Caco-2 (cell line): ENCODE results near the gene SCGB3A1. TPM values are rescaled to one million over a fixed set of nuclear protein-coding genes. Genes with fewer than 3 reads are reported as not detected.

ENCODE experiments used
- BruUV-seq: library from RNA; stranded (reverse); fragments of 400-500 nt; replicated peaks from 2 replicates; lab custom pipeline; 2021; lab: Mats Ljungman, UMichigan
- CTCF ChIA-PET: fragments of 300-600 bp; sonication (Branson Sonifier 250); formaldehyde crosslinking; loops from one replicate; lab custom pipeline; 2022; ENCODE audit warnings: antibody characterized with exemption; lab: Charles Lee
- POLR2A ChIA-PET: fragments of 300-600 bp; sonication (Branson Sonifier 250); formaldehyde crosslinking; loops from one replicate; lab custom pipeline; 2022; ENCODE audit warnings: antibody characterized with exemption; lab: Charles Lee
- DNase-seq, 2 experiments: peaks; one replicate each; pipeline versions ENCODE4 v3.0.0 to v3.0.0-alpha.2; 2020 to 2022
- H3K27me3 ChIP-seq: replicated peaks from 2 replicates; pipeline ENCODE4 v1.6.0; 2011; ENCODE audit warnings: low read length; ENCODE audit not compliant: control insufficient read depth, insufficient read depth
- H3K36me3 ChIP-seq: 2 replicates; pipeline ENCODE4 v1.5.1; 2011; ENCODE audit warnings: low read length; ENCODE audit not compliant: control insufficient read depth, insufficient read depth
- H3K4me1 ChIP-seq: fragments of 250-450 bp; sonication (Bioruptor Pico); 2 replicates; pipeline ENCODE4 v1.5.1; 2020; ENCODE audit warnings: mild to moderate bottlenecking
- H3K4me3 ChIP-seq: 2 replicates; pipeline ENCODE4 v1.5.1; 2011; ENCODE audit warnings: low read depth, mild to moderate bottlenecking, control low read depth, low read length
- H3K9me3 ChIP-seq: fragments of 250-450 bp; sonication (Bioruptor Pico); 2 replicates; pipeline ENCODE4 v1.5.1; 2020; ENCODE audit warnings: mild to moderate bottlenecking, moderate library complexity
- H3K27ac Mint-ChIP-seq: one replicate; pipeline ENCODE4 v1.8.0; 2022; ENCODE audit warnings: mixed read lengths; ENCODE audit not compliant: unreplicated experiment
- H3K27me3 Mint-ChIP-seq: one replicate; pipeline ENCODE4 v1.8.0; 2022; ENCODE audit warnings: mixed read lengths; ENCODE audit not compliant: insufficient read depth, unreplicated experiment
- H3K36me3 Mint-ChIP-seq: one replicate; pipeline ENCODE4 v1.8.0; 2022; ENCODE audit warnings: mild to moderate bottlenecking, mixed read lengths; ENCODE audit not compliant: insufficient read depth, unreplicated experiment
- H3K4me1 Mint-ChIP-seq: one replicate; pipeline ENCODE4 v1.8.0; 2022; ENCODE audit warnings: low read depth, mixed read lengths; ENCODE audit not compliant: unreplicated experiment
- H3K4me3 Mint-ChIP-seq: one replicate; pipeline ENCODE4 v1.8.0; 2022; ENCODE audit warnings: mild to moderate bottlenecking, moderate library complexity, mixed read lengths; ENCODE audit not compliant: unreplicated experiment
- H3K9me3 Mint-ChIP-seq: one replicate; pipeline ENCODE4 v1.8.0; 2022; ENCODE audit warnings: mixed read lengths; ENCODE audit not compliant: unreplicated experiment
- intact Hi-C: fragments of 100-400 bp; cut with micrococcal nuclease; formaldehyde crosslinking; loops from one replicate; pipeline ENCODE4 v1.10.0; 2022; ENCODE audit not compliant: unreplicated experiment
- total RNA-seq: library from RNA; stranded (reverse); gene quantifications from 2 replicates; pipeline ENCODE4 v1.2.3, GENCODE V29; 2022
- TF ChIP-seq, protein P1 (sequence below), 2 experiments: fragments of 200-600 bp in 1 of 2; IDR thresholded peaks; 1 replicate in 1 of 2; 2 replicates in 1 of 2; pipeline versions ENCODE4 v1.5.1 to v1.8.0; 2011 to 2022; ENCODE audit warnings: antibody characterized with exemption in 1 of 2, control low read depth in 1 of 2, inconsistent platforms in 1 of 2, low read depth in 1 of 2, low read length in 1 of 2, mild to moderate bottlenecking in 1 of 2, moderate library complexity in 1 of 2; ENCODE audit not compliant: insufficient read depth in 1 of 2, severe bottlenecking in 1 of 2, unreplicated experiment in 1 of 2

The SCGB3A1 gene
- total RNA-seq, 1 experiment from 2014 or later = not detected

DNA sequence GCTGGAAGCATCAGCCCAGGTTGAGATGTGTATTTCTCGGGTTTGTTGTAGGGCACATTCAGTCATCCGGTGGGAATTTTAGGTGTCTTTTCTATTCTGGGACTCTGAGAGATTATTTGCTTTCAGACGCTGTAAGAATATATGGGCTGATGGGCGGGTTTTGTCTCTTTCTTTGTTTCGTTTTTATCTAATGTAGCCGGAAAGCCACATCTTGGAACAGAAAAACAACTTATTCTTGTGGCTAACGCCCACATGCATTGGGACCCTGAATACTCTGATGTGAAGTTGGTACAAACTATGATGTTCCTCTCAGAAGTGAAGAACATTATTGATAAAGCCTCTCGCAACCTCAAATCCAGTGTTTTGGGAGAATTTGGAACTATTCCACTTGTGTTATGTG lies 22.4 kb downstream of the SCGB3A1 start:
- Mint-ChIP-seq H3K9me3 (no peaks in the 10 kb centered on the region), H3K27me3 (no peaks in the 10 kb centered on the region), H3K36me3 (peaks cover 65% of the 10 kb centered on the region), H3K4me1 (no peaks in the 10 kb centered on the region), H3K27ac (no peak overlapping the region), H3K4me3 (no peak overlapping the region)
- no TSS peak for BruUV-seq
- no peak for DNase-seq
- Histone ChIP-seq H3K27me3 (no peaks in the 10 kb centered on the region), H3K4me3 (no peak overlapping the region), H3K9me3 (no peaks in the 10 kb centered on the region), H3K4me1 (no peaks in the 10 kb centered on the region), H3K36me3 (peaks cover 3% of the 10 kb centered on the region)
- intact Hi-C loops = no loop called here
- ChIA-PET POLR2A (no interaction called here), CTCF (no interaction called here)
- TF ChIP-seq, protein P1, sequence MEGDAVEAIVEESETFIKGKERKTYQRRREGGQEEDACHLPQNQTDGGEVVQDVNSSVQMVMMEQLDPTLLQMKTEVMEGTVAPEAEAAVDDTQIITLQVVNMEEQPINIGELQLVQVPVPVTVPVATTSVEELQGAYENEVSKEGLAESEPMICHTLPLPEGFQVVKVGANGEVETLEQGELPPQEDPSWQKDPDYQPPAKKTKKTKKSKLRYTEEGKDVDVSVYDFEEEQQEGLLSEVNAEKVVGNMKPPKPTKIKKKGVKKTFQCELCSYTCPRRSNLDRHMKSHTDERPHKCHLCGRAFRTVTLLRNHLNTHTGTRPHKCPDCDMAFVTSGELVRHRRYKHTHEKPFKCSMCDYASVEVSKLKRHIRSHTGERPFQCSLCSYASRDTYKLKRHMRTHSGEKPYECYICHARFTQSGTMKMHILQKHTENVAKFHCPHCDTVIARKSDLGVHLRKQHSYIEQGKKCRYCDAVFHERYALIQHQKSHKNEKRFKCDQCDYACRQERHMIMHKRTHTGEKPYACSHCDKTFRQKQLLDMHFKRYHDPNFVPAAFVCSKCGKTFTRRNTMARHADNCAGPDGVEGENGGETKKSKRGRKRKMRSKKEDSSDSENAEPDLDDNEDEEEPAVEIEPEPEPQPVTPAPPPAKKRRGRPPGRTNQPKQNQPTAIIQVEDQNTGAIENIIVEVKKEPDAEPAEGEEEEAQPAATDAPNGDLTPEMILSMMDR (IDR thresholded peaks at IDR 0.05; ENCODE audit: insufficient read depth in 1 of 2, low read depth in 1 of 2, low read length in 1 of 2, severe bottlenecking in 1 of 2, unreplicated experiment in 1 of 2) = no peak

DNA sequence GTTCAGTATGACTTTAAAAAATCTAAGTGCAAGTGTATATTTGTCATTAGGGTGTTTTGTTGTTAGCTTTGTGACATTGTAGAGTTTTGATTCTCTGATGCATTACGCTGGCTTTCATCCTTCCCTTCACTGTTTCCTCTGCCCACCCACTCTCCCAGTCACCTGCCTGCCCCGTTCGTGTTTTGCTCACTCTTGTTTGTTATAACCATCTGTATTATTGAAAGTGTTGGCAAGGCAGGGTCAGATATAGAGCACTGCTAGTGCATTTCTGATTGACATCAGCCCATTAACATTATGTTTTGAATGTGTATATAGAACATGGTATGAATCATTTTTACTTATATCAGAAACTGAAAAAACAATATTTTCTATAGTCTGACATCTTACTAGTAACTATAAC lies 27.3 kb downstream of the SCGB3A1 start:
- H3K27ac Mint-ChIP-seq = no peak overlapping the region
- Histone ChIP-seq H3K9me3 (no peaks in the 10 kb centered on the region), H3K27me3 (no peaks in the 10 kb centered on the region), H3K36me3 (no peaks in the 10 kb centered on the region; the same call in none of the 2 replicates), H3K4me3 (no peak overlapping the region), H3K4me1 (no peaks in the 10 kb centered on the region)
- no peaks in the 10 kb centered on the region for H3K9me3 Mint-ChIP-seq
- H3K4me3 Mint-ChIP-seq = no peak overlapping the region
- no peaks in the 10 kb centered on the region for H3K27me3 Mint-ChIP-seq
- BruUV-seq = no TSS peak
- DNase-seq = no peak
- intact Hi-C loops = no loop called here
- H3K4me1 Mint-ChIP-seq = no peaks in the 10 kb centered on the region
- TF ChIP-seq, protein P1 (IDR thresholded peaks at IDR 0.05; ENCODE audit: insufficient read depth in 1 of 2, low read depth in 1 of 2, low read length in 1 of 2, severe bottlenecking in 1 of 2, unreplicated experiment in 1 of 2) = no peak
- H3K36me3 Mint-ChIP-seq = peaks cover 77% of the 10 kb centered on the region
- CTCF ChIA-PET = no interaction called here
- POLR2A ChIA-PET = no interaction called here

DNA sequence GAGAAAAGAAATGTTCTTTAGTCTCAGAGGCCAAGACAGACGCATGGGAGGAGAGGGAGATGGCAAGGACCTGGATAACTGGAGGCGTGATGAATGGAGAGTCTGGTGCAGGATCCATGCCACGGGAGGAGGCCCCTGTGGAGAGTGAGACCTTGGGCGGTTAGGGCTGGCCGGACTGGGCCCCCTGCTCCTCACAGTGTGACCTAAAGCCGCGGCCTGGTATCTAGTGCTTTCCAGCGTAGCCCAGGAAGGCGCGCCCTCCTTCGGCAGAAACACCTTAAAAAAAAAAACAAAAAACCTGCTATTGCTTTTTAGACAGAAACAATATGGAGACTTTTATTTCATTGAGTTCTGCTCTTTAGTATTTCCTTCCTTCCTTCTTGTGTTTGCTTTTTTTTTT lies 33.1 kb downstream of the SCGB3A1 start:
- BruUV-seq = no TSS peak
- ChIA-PET POLR2A (no interaction called here), CTCF (no interaction called here)
- H3K27me3 Mint-ChIP-seq = no peaks in the 10 kb centered on the region
- no peak for DNase-seq
- H3K4me1 Mint-ChIP-seq = no peaks in the 10 kb centered on the region
- intact Hi-C loops = no loop called here
- H3K4me1 ChIP-seq = no peaks in the 10 kb centered on the region
- TF ChIP-seq, protein P1 (IDR thresholded peaks at IDR 0.05; ENCODE audit: insufficient read depth in 1 of 2, low read depth in 1 of 2, low read length in 1 of 2, severe bottlenecking in 1 of 2, unreplicated experiment in 1 of 2) = no peak
- no peak overlapping the region for H3K27ac Mint-ChIP-seq
- H3K9me3 ChIP-seq = no peaks in the 10 kb centered on the region
- no peaks in the 10 kb centered on the region for H3K27me3 ChIP-seq
- peaks cover 56% of the 10 kb centered on the region for H3K36me3 Mint-ChIP-seq
- H3K4me3 ChIP-seq = no peak overlapping the region
- H3K9me3 Mint-ChIP-seq = no peaks in the 10 kb centered on the region
- no peak overlapping the region for H3K4me3 Mint-ChIP-seq
- H3K36me3 ChIP-seq = peaks cover 3% of the 10 kb centered on the region
